Endothelial cell of umbilical vein (primary cell): ENCODE measurements around the gene PANX2. TPM values are rescaled to one million over a fixed set of nuclear protein-coding genes. Genes with fewer than 3 reads are reported as not detected.

Experiments
- BruUV-seq: library from RNA; stranded (reverse); fragments of 400-500 nt; replicated peaks from 2 replicates; lab custom pipeline; 2021; lab: Mats Ljungman, UMichigan
- CTCF ChIA-PET: fragments of 300-600, 350-600 bp; sonication (Branson Sonifier 250); formaldehyde crosslinking; loops from one replicate; lab custom pipeline; 2021; ENCODE audit warnings: antibody characterized with exemption, inconsistent platforms; lab: Charles Lee
- POLR2A ChIA-PET: fragments of 300-600, 350-600 bp; sonication (Branson Sonifier 250); formaldehyde crosslinking; loops from one replicate; lab custom pipeline; 2021; ENCODE audit warnings: antibody characterized with exemption, inconsistent platforms; lab: Charles Lee
- DNase-seq: peaks from one replicate; pipeline ENCODE4 v3.0.0-alpha.2; 2011; ENCODE audit warnings: low read depth, low spot score
- FAIRE-seq: peaks from 2 replicates; lab custom pipeline; 2011; peaks lifted over from hg19 to GRCh38; lab: Jason Lieb, UNC
- H2AFZ ChIP-seq: 2 replicates; pipeline ENCODE4 v1.6.0; 2012; ENCODE audit warnings: low read depth, low read length, control low read depth, inconsistent platforms
- H3K27ac ChIP-seq: 2 replicates; pipeline ENCODE4 v1.5.1; 2011; ENCODE audit warnings: low read depth, mild to moderate bottlenecking, control low read depth, low read length, moderate library complexity; ENCODE audit not compliant: insufficient read depth
- H3K27me3 ChIP-seq, 2 experiments: 2 replicates each; pipeline versions ENCODE4 v1.6.0 to v1.6.1; 2011; ENCODE audit warnings: low read length in 2 of 2, mixed read lengths in 1 of 2; ENCODE audit not compliant: control insufficient read depth in 2 of 2, insufficient read depth in 2 of 2
- H3K36me3 ChIP-seq, 2 experiments: 2 replicates in 1 of 2; 3 replicates in 1 of 2; pipeline ENCODE4 v1.5.1; 2011; ENCODE audit warnings: low read length in 2 of 2, mild to moderate bottlenecking in 1 of 2, moderate library complexity in 1 of 2; ENCODE audit not compliant: control insufficient read depth in 2 of 2, insufficient read depth in 2 of 2; ENCODE audit errors: extremely low read depth in 1 of 2
- H3K4me1 ChIP-seq: 3 replicates; pipeline ENCODE4 v1.5.1; 2011; ENCODE audit warnings: mild to moderate bottlenecking, low read length; ENCODE audit not compliant: control insufficient read depth, insufficient read depth; ENCODE audit errors: extremely low read depth
- H3K4me2 ChIP-seq: 2 replicates; pipeline ENCODE4 v1.6.1; 2011; ENCODE audit warnings: low read length, control low read depth, mixed read lengths; ENCODE audit not compliant: insufficient read depth
- H3K4me3 ChIP-seq, 3 experiments: fragments of 200-600 bp in 1 of 3; sonication (generic), shearing (Covaris generic) in 1 of 3; replicated peaks in 1 of 3; 2 replicates each; pipeline ENCODE4 v1.5.1; 2011 to 2016; ENCODE audit warnings: control low read depth in 3 of 3, low read length in 3 of 3, mild to moderate bottlenecking in 2 of 3, inconsistent platforms in 1 of 3, low read depth in 1 of 3, moderate library complexity in 1 of 3; ENCODE audit not compliant: insufficient read depth in 1 of 3
- H3K79me2 ChIP-seq: 2 replicates; pipeline ENCODE4 v1.6.0; 2012; ENCODE audit warnings: low read length, inconsistent platforms; ENCODE audit not compliant: control insufficient read depth, insufficient read depth
- H3K9ac ChIP-seq: replicated peaks from 2 replicates; pipeline ENCODE3; 2011; ENCODE audit warnings: low read length, control low read depth; ENCODE audit not compliant: insufficient read depth; ENCODE audit errors: extremely low read depth
- H3K9me1 ChIP-seq: replicated peaks from 3 replicates; pipeline ENCODE4 v1.6.0; 2011; ENCODE audit warnings: mild to moderate bottlenecking, low read length; ENCODE audit not compliant: control insufficient read depth, insufficient read depth; ENCODE audit errors: extremely low read depth
- H3K9me3 ChIP-seq: replicated peaks from 2 replicates; pipeline ENCODE4 v1.5.1; 2012; ENCODE audit warnings: low read length, inconsistent platforms; ENCODE audit not compliant: control insufficient read depth, insufficient read depth
- H4K20me1 ChIP-seq: replicated peaks from 2 replicates; pipeline ENCODE3; 2011; ENCODE audit warnings: mild to moderate bottlenecking, low read length; ENCODE audit not compliant: control insufficient read depth, insufficient read depth; ENCODE audit errors: extremely low read depth
- EZH2 ChIP-seq: IDR thresholded peaks from 2 replicates; pipeline ENCODE4 v1.6.1; 2012; ENCODE audit warnings: borderline replicate concordance, low read depth, mild to moderate bottlenecking, moderate library complexity, low read length, inconsistent platforms; ENCODE audit not compliant: severe bottlenecking
- FOS ChIP-seq: IDR thresholded peaks from 2 replicates; pipeline ENCODE4 v1.6.1; 2011; ENCODE audit warnings: mild to moderate bottlenecking, low read length, moderate library complexity, borderline replicate concordance; ENCODE audit not compliant: insufficient read depth
- GATA2 ChIP-seq: IDR thresholded peaks from 2 replicates; pipeline ENCODE4 v1.7.0; 2011; ENCODE audit warnings: low read depth, mild to moderate bottlenecking, moderate library complexity, mixed read lengths, low read length; ENCODE audit not compliant: insufficient read length, insufficient read depth
- JUN ChIP-seq: IDR thresholded peaks from 2 replicates; pipeline ENCODE4 v1.6.1; 2011; ENCODE audit warnings: borderline replicate concordance, low read depth; ENCODE audit not compliant: insufficient read length, insufficient read depth
- MYC ChIP-seq: IDR thresholded peaks from one replicate; pipeline ENCODE4 v1.6.1; 2011; ENCODE audit warnings: mild to moderate bottlenecking, low read depth, low read length
- POLR2A ChIP-seq: IDR thresholded peaks from 2 replicates; pipeline ENCODE4 v1.6.1; 2012; ENCODE audit warnings: low read depth, mild to moderate bottlenecking, control low read depth, low read length
- POLR2AphosphoS5 ChIP-seq: IDR thresholded peaks from 2 replicates; pipeline ENCODE4 v1.6.1; 2012; ENCODE audit warnings: low read depth, mild to moderate bottlenecking, control low read depth, low read length, moderate library complexity; ENCODE audit not compliant: insufficient read depth
- dilution Hi-C: fragments of 300-500 bp; cut with MboI; formaldehyde crosslinking; loops from one replicate; pipeline ENCODE4 v1.15.0; 2019; ENCODE audit warnings: low sequenced_read_pairs; ENCODE audit not compliant: extremely low pct_ligation_motif_present
- intact Hi-C: fragments of 100-400 bp; cut with micrococcal nuclease; formaldehyde crosslinking; loops from one replicate; pipeline ENCODE4 v1.10.0; 2022
- polyA plus RNA-seq, 4 experiments: library from polyadenylated mRNA; depleted of rRNA in 3 of 4; stranded (reverse) in 3 of 4; unstranded in 1 of 4; fragments of >200 nt; gene quantifications; 2 replicates each; pipeline versions ENCODE4 v1.2.1 to v1.2.3, GENCODE V29; 2011 to 2012; ENCODE audit warnings: missing spikeins in 1 of 4
- total RNA-seq: library from RNA; stranded (reverse); gene quantifications from 2 replicates; pipeline ENCODE4 v1.2.3, GENCODE V29; 2021
- TF ChIP-seq, protein P1 (sequence below): IDR thresholded peaks from 2 replicates; pipeline ENCODE4 v1.6.1; 2011; ENCODE audit not compliant: insufficient read depth, insufficient read length
- TF ChIP-seq, protein P2 (sequence below), 2 donors: IDR thresholded peaks; 1 replicate in 1 of 2; 2 replicates in 1 of 2; pipeline ENCODE4 v1.5.1; 2011; ENCODE audit warnings: low read length in 2 of 2, mild to moderate bottlenecking in 2 of 2, moderate library complexity in 2 of 2, control low read depth in 1 of 2, inconsistent platforms in 1 of 2, low read depth in 1 of 2; ENCODE audit not compliant: insufficient read depth in 1 of 2; ENCODE audit errors: extremely low read depth in 1 of 2

PANX2 gene
- total and polyA plus RNA-seq, 2 donors (not counting 3 experiments of a cell fraction or from before 2014, with no cell fraction given): 2.5 to 5.1 TPM

DNA sequence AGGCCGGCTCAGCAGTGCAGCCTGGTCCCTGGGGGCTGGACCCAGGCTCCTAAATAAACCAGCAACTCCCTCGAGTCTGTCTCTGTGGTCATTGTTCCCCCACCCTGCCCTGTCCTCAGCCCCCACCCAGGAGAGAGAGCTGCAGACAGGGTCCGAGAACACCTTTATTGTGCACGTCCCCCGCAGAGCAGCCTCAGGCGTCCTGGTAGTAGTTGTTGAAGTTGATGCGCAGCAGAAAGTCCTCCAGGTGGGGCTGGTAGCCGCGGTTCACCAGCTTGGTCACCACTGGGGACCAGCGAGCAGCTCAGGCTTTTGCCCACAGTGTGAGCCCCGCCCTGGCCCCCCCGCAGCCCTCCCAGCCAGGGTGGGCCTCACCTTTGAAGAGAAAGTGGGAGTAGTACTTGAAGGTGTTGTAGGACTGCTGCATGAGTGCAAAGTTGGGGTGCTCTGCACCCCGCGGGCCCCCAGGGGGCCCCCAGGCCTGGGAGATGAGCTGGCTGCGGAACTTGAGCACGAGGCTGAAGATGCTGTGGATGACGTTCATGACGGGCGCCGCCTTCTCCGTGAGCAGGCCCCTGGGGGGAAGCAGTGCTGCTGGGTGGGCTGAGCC lies 47.1 kb downstream of the PANX2 start:
- BruUV-seq: no TSS peak
- Histone ChIP-seq H2AFZ (no peak overlapping the region), H3K4me1 (no peaks in the 10 kb centered on the region), H3K4me2 (no peak overlapping the region), H3K9ac (no peak overlapping the region), H3K9me3 (no peaks in the 10 kb centered on the region), H3K27me3 (no peaks in the 10 kb centered on the region), H3K4me3 (no peak overlapping the region), H3K36me3 (peaks cover 26 to 63% of the 10 kb centered on the region in 2 experiments), H3K27ac (no peak overlapping the region), H3K9me1 (no peaks in the 10 kb centered on the region), H4K20me1 (no peaks in the 10 kb centered on the region), H3K79me2 (peaks cover 16% of the 10 kb centered on the region)
- POLR2A ChIA-PET: no interaction called here
- dilution Hi-C loops: no loop called here
- TF ChIP-seq GATA2 (no peak), JUN (no peak), EZH2 (no peak), MYC (no peak), POLR2A (no peak), POLR2AphosphoS5 (no peak), FOS (no peak)
- TF ChIP-seq, protein P1, sequence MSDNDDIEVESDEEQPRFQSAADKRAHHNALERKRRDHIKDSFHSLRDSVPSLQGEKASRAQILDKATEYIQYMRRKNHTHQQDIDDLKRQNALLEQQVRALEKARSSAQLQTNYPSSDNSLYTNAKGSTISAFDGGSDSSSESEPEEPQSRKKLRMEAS: no peak
- TF ChIP-seq, protein P2, sequence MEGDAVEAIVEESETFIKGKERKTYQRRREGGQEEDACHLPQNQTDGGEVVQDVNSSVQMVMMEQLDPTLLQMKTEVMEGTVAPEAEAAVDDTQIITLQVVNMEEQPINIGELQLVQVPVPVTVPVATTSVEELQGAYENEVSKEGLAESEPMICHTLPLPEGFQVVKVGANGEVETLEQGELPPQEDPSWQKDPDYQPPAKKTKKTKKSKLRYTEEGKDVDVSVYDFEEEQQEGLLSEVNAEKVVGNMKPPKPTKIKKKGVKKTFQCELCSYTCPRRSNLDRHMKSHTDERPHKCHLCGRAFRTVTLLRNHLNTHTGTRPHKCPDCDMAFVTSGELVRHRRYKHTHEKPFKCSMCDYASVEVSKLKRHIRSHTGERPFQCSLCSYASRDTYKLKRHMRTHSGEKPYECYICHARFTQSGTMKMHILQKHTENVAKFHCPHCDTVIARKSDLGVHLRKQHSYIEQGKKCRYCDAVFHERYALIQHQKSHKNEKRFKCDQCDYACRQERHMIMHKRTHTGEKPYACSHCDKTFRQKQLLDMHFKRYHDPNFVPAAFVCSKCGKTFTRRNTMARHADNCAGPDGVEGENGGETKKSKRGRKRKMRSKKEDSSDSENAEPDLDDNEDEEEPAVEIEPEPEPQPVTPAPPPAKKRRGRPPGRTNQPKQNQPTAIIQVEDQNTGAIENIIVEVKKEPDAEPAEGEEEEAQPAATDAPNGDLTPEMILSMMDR (IDR thresholded peaks at IDR 0.05; ENCODE audit: extremely low read depth in 1 of 2, insufficient read depth in 1 of 2, low read depth in 1 of 2, low read length in 2 of 2): no peak
- DNase-seq (no peak), FAIRE-seq (no peak)
- CTCF ChIA-PET: interaction anchor here (0.8 kb wide), 1 partner anchor 11 kb away, joined by 3 read pairs; no protein-coding TSS in a partner anchor
- intact Hi-C loops: no loop called here
